Stimulated activated CD8-positive, alpha-beta memory T cell treated with anti-CD3 and anti-CD28 coated beads, Interleukin-12 subunit alpha, Interleukin-12 subunit beta, amount 100 ng/mL, for 24 hours (primary cell): ENCODE data around the gene LAMB1.
"Not testable (repeated sequence)": the region's sequence is repeated elsewhere in the genome, so short reads cannot be mapped to it uniquely, and the experiment has no call there.

Source experiments
- DNase-seq: peaks from one replicate; pipeline ENCODE4 v3.0.0-alpha.2; 2020; ENCODE audit errors: extremely low read depth

LAMB1 gene

GRCh38 chr7:107917763-107918651, 85.0 kb downstream of the LAMB1 start:
- no peak for DNase-seq

DNA sequence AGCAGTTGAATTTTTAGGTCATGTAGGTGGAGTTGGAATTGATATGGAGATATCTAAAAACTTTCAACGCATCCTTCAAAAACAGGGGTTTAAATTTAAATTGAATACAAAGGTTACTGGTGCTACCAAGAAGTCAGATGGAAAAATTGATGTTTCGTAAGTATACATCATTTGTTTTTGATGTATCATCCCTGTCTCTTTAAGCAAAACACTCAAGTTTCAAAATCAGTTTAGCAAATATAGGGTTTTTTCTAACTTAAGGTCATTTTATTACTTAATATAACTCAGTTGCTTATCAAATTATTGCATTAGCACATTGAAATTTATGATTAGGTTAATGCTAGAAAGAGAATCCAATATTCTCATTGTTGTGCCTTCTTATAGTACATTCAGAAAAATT, 87.4 kb downstream of the LAMB1 start:
- no peak for DNase-seq

DNA sequence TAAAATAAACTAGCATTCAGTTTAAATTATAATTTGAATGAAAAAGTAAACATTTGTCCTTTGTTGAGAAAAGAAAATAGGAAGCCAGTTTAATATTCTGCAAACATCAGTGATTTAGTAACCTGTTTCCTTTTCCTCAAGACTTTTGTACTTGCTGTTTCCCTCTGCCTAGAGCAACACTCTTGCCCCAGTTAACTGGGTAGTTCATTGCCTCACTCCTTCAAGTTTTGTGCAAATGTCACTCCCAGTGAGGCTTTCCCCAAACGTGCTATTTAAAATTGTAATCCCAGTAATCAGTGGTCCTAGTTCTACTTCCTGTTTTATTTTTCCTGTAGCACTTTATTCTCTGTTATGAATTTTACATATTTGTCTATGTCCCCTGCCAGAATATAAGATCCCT, 88.1 kb downstream of the LAMB1 start:
- no peak for DNase-seq

GRCh38 chr7:107913851-107914250, 89.1 kb downstream of the LAMB1 start:
- no peak for DNase-seq

DNA sequence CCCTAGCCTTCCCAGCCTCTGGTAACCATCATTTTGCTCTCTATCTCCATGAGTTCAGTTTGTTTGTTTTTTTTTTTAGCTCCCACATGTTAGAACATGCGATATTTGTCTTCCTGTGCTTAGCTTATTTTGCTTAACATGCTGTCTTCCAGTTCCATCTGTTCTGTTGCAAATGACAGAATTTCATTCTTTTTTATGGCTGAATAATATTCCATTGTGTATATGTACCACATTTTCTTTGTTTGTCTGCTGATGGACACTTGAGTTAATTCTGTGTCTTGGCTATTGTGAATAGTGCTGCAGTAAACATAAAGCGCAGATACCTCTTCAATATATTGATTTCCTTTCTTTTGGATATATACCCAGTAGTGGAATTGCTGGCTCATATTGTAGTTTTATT, 91.0 kb downstream of the LAMB1 start:
- DNase-seq, result no peak

GRCh38 chr7:107909445-107909844, 93.5 kb downstream of the LAMB1 start:
- no peak for DNase-seq

GRCh38 chr7:107907790-107908189, 95.2 kb downstream of the LAMB1 start:
- no peak for DNase-seq

DNA sequence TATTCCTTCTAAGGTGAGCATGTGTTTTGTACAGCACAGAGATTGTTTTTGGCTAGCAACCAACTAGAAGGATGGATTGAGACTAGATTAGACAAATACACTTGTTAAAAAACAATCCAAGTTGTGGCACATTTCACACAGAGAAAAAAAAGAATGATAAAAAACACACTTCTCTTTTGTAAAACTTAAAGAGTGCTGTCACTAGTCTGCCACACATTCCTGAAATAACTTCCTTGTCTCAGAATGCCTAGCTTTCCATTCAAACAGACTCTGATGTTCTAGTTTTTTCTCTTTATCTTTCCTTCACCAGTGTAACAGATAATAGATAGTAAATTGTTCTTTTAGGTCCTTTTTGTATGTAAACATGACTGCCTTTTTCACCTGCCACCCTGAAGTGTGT, 100.6 kb downstream of the LAMB1 start:
- DNase-seq, result no peak

GRCh38 chr7:107900496-107901015, 102.4 kb downstream of the LAMB1 start:
- DNase-seq, result no peak

DNA sequence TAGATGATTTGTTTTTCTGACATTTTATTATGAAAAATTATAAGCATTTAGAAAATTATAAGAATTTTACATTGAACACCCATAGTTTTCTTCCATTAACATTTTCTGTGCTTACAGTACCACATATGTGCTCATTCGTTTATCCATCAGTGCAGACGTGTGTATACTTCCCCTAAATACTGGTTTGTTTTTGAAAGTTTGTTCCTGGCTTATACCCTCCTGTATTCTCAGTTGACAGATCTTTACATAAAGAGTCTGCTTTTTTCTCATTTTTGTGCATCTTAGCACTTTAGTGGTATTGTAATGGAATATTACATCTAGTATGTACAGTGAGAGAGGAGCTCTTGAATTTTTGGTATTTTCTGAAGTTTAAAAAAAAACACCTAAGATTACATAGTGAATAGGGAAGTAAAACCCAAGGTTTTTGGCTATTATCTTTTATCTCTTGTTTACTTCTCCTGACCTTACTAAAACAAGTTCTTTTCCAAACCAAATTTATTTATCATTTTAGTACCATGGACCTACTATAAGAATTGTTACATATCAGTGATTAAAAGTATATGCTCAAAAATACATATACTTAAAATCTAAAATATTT, 103.9 kb downstream of the LAMB1 start:
- DNase-seq, result no peak

- not testable (repeated sequence) for DNase-seq
Observed at GRCh38 chr7:107892367-107892741, 110.6 kb downstream of the LAMB1 start.

DNA sequence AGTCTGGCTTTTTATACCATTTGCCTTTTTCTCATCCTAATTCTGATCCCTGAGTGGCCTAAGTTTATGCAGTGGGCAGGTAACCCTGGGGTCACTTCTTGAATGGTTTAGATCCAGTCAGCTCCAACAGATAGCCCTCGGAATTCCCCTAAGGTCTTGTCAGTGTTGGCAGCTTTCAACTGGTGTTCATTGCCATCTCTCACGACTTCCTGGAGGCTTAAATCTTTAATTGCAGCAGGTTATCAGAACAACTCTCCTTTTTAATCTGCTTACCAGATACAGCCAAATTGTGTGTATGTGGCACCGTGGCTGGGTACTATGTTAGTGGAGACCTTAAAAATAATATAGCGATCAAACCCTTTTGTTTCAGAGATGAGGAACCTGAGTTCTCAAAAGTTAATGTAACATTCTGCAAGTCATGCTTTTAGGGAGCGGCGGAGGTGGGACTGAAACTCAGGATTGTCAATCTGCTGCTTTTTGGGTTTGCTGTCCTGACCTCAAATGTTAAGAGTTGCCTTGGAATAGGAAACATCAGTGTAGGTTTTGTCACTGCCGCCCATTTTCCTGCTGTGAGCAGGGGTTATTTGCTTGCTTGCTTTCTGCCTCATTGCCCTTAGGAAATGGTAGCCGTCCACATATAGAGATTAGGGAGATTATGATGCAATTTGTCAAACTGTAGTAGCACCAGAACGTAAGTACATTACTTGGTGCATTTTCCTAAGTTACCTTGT, 111.2 kb downstream of the LAMB1 start:
- no peak for DNase-seq

GRCh38 chr7:107890962-107891635, 111.9 kb downstream of the LAMB1 start, which contains the start of gene DLD:
Gene DLD (plus strand): TSS chr7:107891183. CDS start chr7:107891251, 68 bp downstream.
- peak; percentile 84 for DNase-seq

GRCh38 chr7:107890493-107890961, 112.4 kb downstream of the LAMB1 start:
- DNase-seq, result no peak

DNA sequence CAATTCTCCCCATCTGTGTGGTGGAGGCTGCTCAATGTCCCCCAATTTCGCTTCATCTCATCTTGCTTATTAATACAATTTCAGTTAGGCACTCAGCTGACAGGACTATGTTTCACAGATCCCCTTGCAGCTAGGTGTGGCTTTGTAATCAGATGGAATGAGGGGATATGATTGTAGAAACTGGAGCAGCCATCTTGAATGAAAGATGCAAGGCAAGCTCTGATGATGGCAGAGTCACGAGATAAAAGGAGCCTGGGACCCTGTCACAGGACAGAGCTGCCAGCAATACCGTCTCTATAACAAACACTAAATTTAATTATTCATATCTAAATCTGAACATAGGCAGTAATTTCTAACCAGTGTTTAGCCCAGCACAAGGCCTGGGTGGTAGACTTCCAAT, 113.0 kb downstream of the LAMB1 start:
- no peak for DNase-seq

DNA sequence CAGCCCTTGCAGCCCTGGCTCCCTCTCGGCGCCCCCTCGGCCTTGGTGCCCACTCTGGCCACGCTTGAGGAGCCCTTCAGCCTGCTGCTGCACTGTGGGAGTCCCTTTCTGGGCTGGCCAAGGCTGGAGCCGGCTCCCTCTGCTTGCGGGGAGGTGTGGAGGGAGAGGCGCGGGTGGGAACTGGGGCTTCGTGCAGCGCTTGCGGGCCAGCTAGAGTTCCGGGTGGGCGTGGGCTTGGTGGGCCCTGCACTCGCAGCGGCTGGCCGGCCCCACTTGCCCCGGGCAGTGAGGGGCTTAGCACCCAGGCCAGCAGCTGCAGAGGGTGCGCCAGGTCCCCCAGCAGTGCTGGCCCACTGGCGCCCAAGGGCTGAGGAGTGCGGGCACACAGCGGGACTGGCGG, 115.1 kb downstream of the LAMB1 start:
- DNase-seq, result not testable (repeated sequence)

DNA sequence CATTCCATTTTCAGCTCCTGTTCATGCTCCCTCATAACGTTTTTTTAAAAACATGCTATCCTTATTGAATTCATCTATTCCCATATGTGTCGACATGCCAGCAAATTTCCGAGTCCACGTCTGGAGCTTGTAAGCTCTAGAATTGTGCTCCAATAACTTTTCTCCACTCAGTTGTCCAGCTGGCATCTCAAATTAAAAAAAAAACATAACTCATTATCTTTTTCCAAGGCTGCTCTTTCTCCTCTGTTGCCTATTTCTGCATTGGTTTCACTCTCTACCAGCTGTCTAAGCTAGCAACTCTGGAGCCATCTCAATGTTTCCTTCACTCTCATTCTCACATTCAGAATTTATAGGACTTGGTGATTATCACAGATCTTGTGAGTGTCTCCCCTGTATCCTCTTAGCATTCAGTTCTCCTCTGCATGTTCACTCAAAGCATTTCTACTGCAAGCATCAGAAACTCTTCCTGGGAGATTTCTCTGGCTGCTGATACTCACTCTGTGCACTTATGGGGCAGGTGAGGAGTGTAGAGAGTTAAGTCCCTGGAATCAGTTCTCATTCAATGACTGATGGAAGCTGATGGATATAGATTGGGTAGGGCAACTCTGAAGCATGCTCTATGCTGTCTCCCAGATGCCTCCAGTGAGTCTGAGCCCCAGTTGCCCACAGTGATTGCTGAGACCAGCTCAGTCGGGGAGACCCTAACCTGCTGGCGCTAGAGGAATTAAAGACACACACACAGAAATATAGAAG, 118.7 kb downstream of the LAMB1 start:
- DNase-seq, result no peak

DNA sequence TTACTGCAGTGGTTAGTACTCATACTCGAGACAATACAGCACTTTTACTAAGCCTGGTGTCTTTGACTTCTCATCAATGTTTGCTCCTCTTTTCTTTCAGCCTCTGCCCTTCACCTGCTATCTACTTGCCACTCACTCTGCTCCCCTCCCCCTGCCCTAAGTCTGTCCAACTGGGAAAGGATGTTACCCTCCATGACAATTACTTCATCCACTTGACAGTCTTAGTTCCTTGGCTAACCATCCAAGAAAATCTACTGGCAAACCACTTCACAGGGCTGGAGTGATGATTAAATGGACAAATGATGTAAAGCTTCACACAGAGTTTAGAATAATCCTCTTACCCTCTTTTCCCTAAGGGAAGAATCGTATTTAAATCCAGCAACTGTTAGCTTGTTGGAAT, 120.2 kb downstream of the LAMB1 start:
- no peak for DNase-seq

DNA sequence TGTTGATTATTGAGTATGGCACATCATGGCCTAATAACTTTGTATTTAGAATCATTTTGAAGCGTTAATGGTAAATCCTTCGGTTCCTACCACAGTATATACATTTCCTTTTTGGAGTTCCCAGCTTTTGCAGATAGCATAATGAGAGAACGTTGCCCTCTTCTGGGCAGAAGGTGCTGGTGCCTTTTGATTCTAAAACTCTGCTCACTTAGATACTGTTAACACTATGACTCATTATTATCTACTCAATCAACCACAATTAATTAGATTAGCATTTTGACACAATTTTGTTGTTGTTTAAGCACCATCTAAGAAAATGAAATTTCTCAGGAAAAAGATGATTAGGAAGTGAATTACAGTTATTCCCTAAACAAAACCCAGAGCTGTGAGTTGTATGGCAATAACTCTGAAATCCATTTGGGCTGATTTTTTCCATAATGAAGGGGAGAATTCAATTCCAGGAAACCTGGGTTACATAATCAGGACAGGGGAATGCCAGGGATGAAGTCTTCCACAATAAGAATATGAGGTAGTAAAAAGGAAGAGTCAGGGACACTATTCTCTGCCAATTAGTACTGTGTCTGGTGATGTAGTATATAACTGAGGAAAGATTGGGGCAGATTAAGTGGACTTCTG, 123.4 kb downstream of the LAMB1 start:
- DNase-seq, result no peak

DNA sequence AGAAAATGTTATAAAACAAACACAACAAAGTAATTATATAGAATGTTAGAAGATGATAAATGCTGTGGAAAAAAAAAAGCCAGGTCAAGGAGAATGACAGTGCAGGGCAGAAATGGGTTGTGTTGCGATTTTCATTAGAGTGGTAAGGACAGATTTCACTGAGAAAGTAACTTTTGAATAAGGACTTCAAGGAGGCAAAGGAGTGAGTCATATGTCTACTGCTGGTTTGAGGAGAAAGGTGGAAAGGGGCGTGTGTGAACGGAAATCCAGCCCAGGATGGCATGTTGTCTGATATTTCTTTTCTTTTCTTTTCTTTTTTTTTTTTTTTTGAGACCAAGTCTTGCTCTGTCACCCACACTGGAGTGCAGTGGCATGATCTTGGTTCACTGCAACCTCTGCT, 124.3 kb downstream of the LAMB1 start:
- no peak for DNase-seq
